KG1 (cell line): ENCODE data around the gene CROCC.

Experiments used
- DNase-seq: peaks from one replicate; lab custom pipeline; 2025; lab: John Stamatoyannopoulos, UW

CROCC gene

GRCh38 chr1:16967962-16968361, 46.2 kb downstream of the CROCC start:
- DNase-seq = no peak

GRCh38 chr1:16968372-16968771, 46.6 kb downstream of the CROCC start:
- no peak for DNase-seq

DNA sequence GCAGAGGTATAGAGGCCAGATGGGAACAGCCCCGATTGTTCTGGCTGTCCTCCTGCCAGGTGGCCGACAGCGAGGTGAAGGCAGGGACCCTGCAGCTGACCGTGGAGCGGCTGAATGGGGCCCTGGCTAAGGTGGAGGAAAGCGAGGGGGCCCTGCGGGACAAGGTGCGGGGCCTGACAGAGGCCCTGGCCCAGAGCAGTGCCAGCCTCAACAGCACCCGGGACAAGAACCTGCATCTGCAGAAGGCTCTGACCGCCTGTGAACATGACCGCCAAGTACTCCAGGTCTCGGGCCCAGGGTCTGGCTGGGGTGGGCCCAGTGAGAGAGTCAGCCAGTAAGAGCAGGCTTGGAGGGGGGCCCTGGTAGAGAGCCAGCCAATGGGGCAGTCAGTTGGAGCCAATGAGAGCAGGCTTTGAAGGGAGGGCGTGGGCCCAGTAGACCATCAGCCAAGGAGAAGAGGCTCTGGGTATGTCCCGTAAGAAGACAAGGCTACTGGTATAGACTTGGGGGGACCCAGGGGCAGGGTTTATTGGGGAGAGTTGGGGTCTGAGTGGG, 47.4 kb downstream of the CROCC start:
- no peak for DNase-seq

- no peak for DNase-seq
Observed at GRCh38 chr1:16969651-16970050, 47.9 kb downstream of the CROCC start.

DNA sequence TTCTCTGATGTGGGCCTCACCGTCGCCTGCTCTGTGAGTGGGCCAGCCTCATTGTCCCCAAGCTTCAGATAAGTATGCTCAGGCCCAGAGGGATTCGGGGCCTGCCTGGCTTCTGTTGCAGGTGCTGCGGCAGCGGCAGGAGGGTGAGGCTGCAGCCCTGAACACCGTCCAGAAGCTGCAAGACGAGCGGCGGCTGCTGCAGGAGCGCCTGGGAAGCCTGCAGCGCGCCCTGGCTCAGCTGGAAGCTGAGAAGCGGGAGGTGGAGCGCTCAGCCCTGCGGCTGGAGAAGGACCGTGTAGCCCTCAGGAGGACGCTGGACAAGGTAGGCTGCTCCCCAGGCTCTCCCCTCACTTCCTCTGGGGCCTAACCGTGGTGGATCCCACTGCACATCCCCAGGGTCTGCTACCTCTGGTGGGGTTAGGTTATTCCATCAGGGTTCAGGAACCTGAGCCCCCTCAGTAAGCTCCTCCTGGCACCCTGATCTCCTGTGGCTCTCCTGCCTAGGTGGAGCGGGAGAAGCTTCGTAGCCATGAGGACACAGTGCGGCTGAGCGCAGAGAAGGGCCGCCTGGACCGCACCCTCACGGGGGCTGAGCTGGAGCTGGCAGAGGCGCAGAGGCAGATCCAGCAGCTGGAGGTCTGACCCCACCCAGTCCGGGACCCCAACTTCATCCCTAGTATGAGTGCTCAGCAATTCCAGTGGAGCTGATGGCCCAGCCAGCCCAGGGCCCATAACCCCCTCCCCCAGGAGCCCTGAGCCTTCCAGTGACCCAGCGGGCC, 48.6 kb downstream of the CROCC start:
- DNase-seq = no peak

GRCh38 chr1:16971341-16972188, 49.8 kb downstream of the CROCC start:
- DNase-seq = no peak

DNA sequence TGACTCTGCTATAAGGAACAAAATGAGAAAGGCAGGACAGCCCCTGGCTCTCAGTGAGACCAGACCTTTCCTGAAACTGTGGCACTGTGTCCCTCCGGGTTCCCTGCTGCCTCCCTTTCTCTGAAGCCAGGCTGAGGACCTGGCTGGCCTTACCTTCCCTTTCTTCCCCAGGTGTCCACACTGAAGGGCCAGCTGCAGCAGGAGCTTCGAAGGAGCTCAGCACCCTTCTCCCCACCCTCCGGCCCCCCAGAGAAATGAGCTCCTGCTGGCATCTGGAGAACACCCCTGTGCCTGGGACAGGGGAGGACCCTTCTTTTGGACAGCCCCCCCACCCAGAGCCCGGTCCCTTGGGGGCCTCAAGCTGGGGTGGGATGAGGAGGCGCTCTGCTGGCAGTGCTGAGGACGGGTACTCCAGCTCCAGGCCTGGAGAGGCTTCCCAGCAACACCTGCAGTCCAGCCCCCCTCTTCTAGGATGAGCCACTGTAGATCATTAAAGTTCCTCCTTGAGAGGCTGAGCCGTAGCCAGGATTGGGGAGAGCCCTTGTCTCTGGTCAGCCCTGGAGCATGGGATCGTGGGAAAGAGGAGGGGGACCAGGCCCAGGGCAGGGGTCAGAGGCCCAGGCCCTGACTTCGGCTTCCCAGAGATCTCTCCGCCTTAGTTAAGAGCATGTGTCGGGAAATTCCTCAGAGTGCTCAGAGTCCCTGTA, 50.6 kb downstream of the CROCC start:
- no peak for DNase-seq

DNA sequence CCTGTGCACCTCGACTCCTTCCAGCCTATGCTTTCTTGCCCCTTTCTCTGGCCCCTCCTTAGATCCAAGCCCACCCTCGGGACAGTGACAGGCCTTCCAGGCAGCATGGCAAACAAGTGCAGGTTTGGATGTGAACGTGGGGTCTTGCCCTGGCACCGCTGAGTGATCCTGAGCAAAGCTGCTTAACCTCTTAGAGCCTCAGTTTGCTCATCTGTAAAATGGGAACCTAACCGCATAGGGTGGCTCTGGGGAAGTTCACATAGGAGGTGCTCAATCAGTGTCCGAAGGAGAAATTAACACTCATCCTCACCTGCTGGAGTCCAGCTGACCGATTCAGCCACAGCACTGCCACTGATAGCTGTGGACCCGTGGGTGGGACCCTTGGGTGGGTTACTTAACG, 51.5 kb downstream of the CROCC start:
- DNase-seq = no peak

DNA sequence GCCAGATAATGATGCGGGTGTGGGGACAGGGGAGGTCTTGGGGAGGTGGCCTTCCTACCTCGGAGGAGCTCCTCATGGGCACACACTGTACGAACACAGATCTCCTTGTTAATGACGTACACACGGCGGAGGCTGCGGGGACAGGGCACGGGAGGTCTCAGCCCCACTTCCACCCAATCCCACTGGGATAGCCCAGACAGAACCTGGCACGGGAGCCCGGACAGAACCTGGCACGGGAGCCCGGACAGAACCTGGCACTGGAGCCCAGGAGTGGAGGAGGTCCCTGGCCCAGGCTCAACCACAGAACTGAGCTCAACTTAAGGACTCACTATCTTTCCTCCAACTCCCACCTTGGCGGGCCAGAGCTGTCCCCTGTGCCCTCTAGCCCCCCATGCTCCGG, 53.5 kb downstream of the CROCC start:
- DNase-seq = no peak

GRCh38 chr1:16975838-16976237, 54.1 kb downstream of the CROCC start:
- DNase-seq = no peak

- no peak for DNase-seq
Observed at GRCh38 chr1:16976966-16977365, 55.2 kb downstream of the CROCC start.

GRCh38 chr1:16977377-16977776, 55.6 kb downstream of the CROCC start:
- no peak for DNase-seq

GRCh38 chr1:16978139-16978538, 56.4 kb downstream of the CROCC start:
- no peak for DNase-seq

GRCh38 chr1:16978567-16979474, 57.1 kb downstream of the CROCC start:
- no peak for DNase-seq

GRCh38 chr1:16979475-16980327, 58.0 kb downstream of the CROCC start:
- no peak for DNase-seq

DNA sequence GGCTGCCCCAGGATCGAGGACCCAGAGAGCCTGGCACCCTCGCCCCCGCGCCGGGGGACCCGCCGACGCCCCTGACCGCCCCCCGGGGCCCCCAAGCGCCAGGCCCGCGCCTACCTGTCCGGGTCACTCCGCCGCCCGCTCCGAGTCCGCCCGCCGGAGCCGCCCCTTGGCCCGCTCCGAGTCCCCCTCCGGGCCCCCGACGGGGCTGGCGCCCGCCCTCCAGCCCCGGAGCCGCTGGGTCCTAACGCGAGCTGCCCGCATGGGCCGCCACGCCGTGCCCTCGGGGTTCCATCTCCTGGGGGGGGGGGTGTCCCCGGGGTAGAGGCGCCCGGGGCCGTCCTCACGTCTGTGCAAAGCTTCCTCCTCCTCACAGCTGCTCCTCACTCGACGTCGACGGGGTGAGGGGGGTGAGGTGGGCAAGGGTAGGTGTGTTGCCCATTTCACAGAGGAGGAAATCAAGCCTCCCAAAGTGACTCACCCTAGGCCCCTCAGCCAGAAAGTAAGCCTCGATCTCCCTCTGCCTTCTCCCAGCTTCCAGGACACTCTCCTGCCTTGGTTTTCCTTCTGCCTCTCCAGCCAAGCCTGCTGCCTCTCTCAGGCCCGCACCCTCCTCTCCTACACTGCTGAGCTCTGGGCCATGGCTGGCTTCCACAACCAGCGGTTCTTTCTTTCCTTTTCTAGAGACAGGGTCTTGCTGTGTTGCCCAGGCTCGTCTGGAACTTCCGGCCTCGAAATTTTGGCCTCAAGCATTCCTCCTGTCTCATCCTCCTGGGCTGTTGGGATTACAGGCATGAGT, 58.9 kb downstream of the CROCC start, which contains the start of gene MFAP2:
MFAP2 (minus strand) TSS at position 148 of the 796 bp plus-strand sequence. CDS start 2,347 bp downstream, outside the sequence.
- DNase-seq = no peak

- DNase-seq = no peak
Observed at GRCh38 chr1:16981269-16981849, 59.6 kb downstream of the CROCC start.

DNA sequence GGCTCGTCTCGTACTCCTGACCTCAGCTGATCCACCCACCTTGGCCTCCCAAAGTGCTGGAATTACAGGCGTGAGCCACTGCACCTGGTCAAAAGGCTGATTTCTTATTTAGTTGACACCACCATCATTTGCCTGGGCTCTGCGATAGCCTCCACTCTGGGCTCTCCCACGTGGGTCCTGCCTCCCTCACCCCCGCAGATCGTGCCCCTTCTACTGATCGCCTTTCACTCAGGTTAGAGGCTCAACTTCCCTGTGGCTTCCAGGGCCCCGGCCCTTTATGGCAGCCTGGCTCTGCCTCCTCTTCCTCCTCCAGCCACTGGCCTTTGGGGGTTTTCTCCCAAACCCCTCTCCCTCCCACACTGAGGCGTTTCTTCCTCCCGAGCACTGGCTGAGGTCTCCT, 61.2 kb downstream of the CROCC start:
- no peak for DNase-seq

DNA sequence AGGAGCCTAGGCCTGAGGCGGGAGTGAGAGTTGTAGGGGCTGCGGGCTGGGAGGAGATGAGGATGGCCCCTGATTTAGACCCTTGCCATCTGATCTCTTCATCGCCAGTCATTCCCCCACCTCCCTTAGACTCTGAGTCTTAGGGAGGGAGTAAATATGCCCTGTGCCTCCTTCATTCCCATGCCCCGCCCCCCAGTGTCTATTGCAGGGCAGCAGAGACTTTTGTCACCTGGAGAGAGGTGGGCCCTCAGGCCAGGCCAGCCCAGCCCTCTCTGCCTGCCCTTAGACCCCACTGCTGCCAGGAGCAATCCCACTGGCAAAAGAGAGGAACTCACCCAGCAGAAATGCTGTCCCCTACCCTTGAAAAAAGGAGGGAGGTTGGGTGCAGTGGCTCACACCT, 61.9 kb downstream of the CROCC start:
- no peak for DNase-seq
